ENCODE results near the gene GRAMD2B.
"Not testable (repeated sequence)": the region's sequence is repeated elsewhere in the genome, so short reads cannot be mapped to it uniquely, and the experiment has no call there.

Gene GRAMD2B

GRCh38 chr5:126410623-126411022 is 12.6 kb upstream of the GRAMD2B start:
- in situ Hi-C loops (cut with MboI; ENCODE audit: low sequenced_read_pairs), result no loop called here

- in situ Hi-C loops (cut with MboI; ENCODE audit: low sequenced_read_pairs), result no loop called here
Measured at GRCh38 chr5:126413856-126414255, 9.4 kb upstream of the GRAMD2B start.

DNA sequence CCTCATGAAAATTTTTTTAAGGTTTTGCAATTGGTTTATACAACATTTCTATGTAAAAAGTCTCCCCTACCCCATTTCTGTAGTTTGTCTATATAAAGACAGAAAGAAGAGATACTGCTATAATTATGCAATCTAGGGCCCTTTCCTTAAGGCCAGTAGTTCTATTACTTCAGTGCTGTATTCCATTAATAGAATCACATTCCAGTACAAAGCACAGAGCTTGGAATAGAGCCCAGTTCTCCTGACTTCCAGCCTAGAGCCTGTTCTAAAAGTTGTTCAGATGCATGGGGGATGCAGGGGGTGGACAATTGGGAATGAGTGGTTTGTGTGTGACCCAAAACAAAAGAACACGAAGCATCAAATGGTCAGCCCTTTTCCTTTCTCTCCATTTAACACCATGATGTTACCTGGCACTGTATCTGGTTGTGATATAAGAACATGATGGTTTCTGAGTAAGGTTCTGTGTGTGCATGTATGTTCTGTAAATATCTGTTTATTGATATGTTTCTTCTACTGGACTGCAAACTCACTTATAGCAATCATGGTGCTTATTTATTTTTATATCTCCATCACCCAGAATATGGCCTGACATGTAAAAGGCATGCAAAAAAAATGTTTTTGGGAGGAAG is 8.2 kb upstream of the GRAMD2B start:
- in situ Hi-C loops (cut with MboI; ENCODE audit: low sequenced_read_pairs), result no loop called here

- in situ Hi-C loops (cut with MboI; ENCODE audit: low sequenced_read_pairs), result no loop called here
Measured at GRCh38 chr5:126415789-126416188, 7.4 kb upstream of the GRAMD2B start.

DNA sequence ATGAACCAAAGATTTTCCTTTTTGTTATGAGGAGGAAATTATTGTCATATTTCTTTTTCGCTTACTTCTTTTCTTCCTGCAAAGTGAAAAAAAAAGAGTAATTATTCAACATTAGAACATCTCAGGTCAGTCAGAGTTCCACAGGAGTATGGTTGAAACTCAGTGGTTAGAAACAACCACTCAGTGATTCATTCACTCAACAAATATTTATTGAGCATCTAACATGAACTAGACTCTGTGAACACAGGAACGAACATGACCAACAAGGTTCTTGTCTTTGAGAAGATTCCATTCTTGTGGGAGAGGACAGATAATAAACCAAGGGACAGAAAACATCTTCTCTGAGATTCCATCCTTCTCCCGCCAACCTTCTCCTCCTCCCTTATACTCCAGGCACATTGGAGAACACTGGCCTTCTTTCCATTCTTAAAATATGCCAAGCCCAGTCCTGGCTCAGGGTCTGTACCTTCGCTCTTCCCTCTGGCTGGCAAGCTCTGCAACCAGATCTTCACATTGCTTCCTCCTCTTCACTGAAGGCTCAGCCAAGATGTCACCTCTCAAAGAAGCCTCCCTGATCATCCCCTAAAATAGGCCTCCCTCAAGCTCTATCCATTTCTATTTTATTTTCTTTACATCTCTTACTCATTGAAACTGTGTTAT is 6.8 kb upstream of the GRAMD2B start:
- in situ Hi-C loops (cut with MboI; ENCODE audit: low sequenced_read_pairs), result no loop called here

GRCh38 chr5:126417178-126417577 is 6.0 kb upstream of the GRAMD2B start:
- in situ Hi-C loops (cut with MboI; ENCODE audit: low sequenced_read_pairs), result no loop called here

DNA sequence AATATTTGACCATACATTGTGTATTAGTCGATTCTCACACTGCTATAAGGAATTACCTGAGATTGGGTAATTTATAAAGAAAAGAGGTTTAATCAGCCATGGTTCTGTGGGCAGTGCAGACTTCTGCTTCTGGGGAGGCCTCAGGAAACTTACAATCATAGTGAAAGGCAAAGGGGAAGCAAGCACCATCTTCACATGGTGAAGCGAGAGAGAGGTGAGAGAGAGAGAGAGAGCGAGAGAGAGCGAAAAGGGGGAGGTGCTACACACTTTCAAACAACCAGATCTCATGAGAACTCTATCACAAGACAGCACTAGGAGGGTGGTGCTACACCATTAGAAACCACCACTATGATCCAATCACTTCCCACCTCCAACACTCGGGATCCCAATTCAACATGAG is 4.1 kb upstream of the GRAMD2B start:
- in situ Hi-C loops (cut with MboI; ENCODE audit: low sequenced_read_pairs), result no loop called here

GRCh38 chr5:126428421-126428820 is 5.2 kb downstream of the GRAMD2B start:
- in situ Hi-C loops (cut with MboI; ENCODE audit: low sequenced_read_pairs), result no loop called here

DNA sequence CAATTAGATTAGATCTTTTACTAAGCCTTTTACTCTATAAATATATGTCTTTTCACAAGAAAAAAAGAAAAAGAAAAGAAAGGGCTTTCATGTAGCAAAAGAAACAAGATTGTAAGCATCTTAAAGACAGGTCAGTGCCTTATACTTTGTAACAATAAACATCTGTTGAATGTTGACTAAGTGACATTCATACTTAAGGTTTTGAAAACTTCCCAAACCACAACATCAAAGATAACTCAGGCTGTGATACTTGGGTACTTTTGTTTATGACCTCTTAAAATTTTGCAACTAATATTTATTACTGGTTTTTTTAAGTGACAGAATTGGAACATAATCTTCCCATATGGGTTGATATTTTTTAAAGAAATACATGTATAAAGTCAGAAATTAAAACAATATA is 7.4 kb downstream of the GRAMD2B start:
- in situ Hi-C loops (cut with MboI; ENCODE audit: low sequenced_read_pairs), result no loop called here

GRCh38 chr5:126433701-126434100 is 10.5 kb downstream of the GRAMD2B start:
- in situ Hi-C loops (cut with MboI; ENCODE audit: low sequenced_read_pairs), result no loop called here

DNA sequence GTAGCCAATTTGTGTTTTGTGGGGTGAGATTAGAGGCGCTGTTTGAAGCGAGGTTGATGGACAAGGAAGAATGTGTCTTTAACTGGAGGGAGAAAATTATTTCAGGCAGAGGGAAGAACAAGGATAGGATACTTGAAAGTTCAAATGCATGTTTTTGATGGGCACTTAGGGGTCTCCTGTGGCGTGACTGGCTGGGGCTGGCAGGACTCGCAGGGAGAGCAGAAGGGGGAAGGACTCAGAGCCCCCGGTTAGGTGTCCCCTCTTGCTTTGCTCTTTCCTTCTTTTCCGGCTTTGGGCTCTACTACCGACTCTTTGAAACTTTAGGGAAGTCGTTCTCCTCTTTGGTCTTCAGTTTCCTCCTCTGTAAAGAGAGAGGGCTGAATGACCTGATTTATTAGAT is 12.1 kb downstream of the GRAMD2B start:
- in situ Hi-C loops (cut with MboI; ENCODE audit: low sequenced_read_pairs), result no loop called here

GRCh38 chr5:126435714-126436113 is 12.5 kb downstream of the GRAMD2B start:
- in situ Hi-C loops (cut with MboI; ENCODE audit: low sequenced_read_pairs), result no loop called here

DNA sequence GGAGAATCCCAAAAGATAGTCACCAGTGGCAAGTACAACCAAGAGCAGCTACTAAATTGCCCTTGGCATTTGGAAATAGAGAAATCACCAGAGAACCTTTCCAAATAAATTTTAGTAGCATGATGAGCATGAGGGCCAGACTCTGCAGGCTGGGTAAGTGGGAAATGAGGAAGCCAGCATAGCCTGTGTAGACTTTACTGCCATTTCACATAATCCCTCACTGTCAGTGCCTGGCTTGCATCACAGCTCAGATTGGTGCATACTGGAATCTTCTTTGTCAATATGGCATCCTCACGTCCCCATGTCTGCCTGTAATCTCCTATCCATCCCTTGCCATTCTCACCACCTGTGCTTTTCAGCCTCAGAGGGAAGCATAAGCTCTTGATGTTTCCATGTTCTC is 14.5 kb downstream of the GRAMD2B start:
- in situ Hi-C loops (cut with MboI; ENCODE audit: low sequenced_read_pairs), result no loop called here

- in situ Hi-C loops (cut with MboI; ENCODE audit: low sequenced_read_pairs), result no loop called here
Measured at GRCh38 chr5:126438267-126438666, 15.1 kb downstream of the GRAMD2B start.

DNA sequence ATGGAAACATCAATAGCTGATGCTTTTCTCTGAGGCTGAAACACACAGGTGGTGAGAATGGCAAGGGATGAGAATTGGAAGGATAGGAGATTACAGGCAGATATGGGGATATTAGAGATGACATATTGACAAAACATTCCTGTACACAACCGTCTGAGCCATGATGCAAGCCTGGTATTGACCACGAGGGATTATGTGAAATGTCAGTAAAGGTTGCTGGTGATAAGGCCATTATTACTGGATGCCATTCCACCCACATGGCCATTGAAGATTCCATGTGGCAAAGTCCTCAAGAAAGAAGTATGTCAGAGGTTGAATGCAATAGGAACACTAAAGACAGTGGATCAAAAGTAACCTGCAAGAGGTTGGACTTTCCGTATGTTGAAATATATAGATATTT is 15.7 kb downstream of the GRAMD2B start:
- in situ Hi-C loops (cut with MboI; ENCODE audit: low sequenced_read_pairs), result no loop called here

DNA sequence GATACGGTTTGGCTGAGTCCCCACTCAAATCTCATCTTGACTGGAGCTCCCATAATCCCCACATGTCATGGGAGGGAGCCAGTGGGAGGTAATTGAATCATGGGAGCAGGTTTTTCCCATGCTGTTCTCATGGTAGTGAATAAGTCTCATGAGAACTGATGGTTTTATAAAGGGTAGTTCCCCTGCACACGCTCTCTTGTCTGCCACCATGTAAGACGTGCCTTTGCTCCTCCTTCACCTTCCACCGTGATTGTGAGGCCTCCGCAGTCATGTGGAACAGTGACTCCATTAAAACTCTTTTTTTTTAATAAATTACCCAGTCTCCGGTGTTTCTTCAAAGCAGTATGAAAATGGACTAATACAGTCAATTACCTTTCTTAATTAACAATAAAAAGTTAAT is 16.5 kb downstream of the GRAMD2B start:
- in situ Hi-C loops (cut with MboI; ENCODE audit: low sequenced_read_pairs), result not testable (repeated sequence)

- in situ Hi-C loops (cut with MboI; ENCODE audit: low sequenced_read_pairs), result no loop called here
Measured at GRCh38 chr5:126441230-126441629, 18.0 kb downstream of the GRAMD2B start.

DNA sequence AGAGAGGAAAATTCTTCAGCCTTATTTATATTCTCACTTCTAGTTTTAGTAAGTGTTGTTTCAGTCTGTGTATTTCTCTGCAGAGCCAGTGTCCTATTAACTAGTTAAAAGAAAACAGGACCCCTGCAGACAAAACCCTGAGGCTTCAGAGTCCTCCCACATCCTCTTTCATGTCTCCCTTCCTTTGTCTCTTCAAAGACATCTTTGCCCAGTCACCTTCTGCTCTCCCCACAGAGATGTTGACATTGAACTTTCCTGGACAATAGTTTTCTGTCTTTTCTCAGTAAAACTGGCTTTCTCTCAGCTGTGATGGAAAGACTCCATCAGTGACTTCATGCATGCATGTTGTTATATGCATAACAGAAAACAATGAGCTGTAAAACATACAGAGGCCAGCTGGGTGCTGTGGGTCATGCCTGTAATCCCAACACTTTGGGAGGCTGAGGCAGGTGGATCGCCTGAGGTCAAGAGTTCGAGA is 20.2 kb downstream of the GRAMD2B start:
- in situ Hi-C loops (cut with MboI; ENCODE audit: low sequenced_read_pairs), result no loop called here

GRCh38 chr5:126444137-126444536 is 20.9 kb downstream of the GRAMD2B start:
- in situ Hi-C loops (cut with MboI; ENCODE audit: low sequenced_read_pairs), result no loop called here

DNA sequence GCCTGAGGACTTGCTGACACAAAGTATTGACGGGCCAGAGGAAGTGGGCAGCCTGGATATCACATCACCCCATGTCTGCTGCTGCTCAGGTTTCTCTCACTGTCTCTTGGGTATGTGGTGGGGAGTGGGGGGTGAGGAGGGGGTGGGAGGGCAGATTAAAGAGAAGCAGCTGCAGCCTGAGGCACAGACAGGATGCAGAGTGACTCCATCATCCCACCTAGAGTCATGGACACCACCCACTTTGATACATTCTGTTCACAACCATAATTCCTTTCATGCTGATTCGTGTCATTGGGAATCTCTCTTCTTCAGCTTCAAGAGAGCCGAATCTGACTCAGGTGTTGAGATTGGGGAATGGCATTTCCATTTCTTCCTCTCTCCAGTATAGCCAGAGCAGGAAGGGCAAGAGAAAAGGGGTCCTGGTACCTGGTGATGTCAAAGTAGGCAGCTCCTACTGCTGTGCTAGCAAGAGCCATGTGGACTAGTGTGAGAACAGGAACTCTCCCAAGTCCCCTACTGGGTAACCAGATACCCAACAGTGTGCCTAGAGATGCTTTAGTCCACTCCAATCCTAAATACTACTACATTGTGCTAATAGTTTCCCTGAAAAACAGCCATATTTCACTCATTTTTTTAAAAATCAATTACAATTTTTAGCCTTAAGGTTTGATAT is 22.4 kb downstream of the GRAMD2B start:
- in situ Hi-C loops (cut with MboI; ENCODE audit: low sequenced_read_pairs), result no loop called here

- in situ Hi-C loops (cut with MboI; ENCODE audit: low sequenced_read_pairs), result no loop called here
Measured at GRCh38 chr5:126446498-126447224, 23.5 kb downstream of the GRAMD2B start.

GRCh38 chr5:126448720-126449119 is 25.5 kb downstream of the GRAMD2B start:
- in situ Hi-C loops (cut with MboI; ENCODE audit: low sequenced_read_pairs), result no loop called here
